PC-9 (cell line): ENCODE measurements around the gene ARID5A.

Experiments used
- EZH2 ChIP-seq: fragments of 200-600 bp; sonication (generic); IDR thresholded peaks from 2 replicates; pipeline ENCODE4 v1.8.0; 2017; ENCODE audit warnings: antibody characterized with exemption, low read depth
- TF ChIP-seq, protein P1 (sequence below): fragments of 200-600 bp; sonication (generic); conservative IDR thresholded peaks from 2 replicates; pipeline ENCODE4 v1.6.1; 2017; ENCODE audit warnings: mixed run types, antibody characterized with exemption, mild to moderate bottlenecking, moderate library complexity

DNA sequence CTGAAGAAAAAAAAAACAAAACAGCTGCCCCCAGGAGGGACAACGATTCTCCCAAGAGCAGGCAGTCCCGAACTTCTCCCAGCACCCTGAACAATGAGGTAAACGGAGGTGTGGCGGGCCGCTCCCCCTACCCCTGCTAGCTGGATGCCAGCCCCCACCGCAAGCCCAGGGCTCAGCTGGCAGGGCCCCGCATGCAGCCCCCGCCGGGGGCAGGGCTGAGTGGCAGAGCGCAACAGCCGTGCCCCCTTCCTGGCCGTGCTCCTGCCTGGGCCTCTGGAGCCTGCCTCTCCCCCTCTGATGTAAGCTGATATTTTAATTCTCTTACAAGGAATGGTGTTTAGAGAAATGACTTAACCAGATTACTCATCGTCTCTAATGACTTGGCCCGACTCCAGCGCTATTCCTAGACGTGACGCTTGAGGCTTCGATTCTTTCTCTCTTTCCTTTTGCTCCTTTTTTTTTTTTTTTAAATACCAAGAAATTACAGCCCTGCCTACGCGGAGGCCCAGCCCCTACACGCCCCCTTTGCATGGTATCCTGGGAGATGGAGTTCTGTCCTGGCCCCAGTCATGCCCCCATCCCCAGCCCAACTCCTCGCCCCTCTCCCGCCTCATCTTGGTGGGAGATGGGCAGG lies 4.6 kb upstream of the ARID5A start:
- TF ChIP-seq, protein P1, sequence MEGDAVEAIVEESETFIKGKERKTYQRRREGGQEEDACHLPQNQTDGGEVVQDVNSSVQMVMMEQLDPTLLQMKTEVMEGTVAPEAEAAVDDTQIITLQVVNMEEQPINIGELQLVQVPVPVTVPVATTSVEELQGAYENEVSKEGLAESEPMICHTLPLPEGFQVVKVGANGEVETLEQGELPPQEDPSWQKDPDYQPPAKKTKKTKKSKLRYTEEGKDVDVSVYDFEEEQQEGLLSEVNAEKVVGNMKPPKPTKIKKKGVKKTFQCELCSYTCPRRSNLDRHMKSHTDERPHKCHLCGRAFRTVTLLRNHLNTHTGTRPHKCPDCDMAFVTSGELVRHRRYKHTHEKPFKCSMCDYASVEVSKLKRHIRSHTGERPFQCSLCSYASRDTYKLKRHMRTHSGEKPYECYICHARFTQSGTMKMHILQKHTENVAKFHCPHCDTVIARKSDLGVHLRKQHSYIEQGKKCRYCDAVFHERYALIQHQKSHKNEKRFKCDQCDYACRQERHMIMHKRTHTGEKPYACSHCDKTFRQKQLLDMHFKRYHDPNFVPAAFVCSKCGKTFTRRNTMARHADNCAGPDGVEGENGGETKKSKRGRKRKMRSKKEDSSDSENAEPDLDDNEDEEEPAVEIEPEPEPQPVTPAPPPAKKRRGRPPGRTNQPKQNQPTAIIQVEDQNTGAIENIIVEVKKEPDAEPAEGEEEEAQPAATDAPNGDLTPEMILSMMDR: no peak
- no peak for TF ChIP-seq EZH2
